Measurements from ENCODE around the gene KCMF1.

The KCMF1 gene

GRCh38 chr2:85033388-85033787, 62.4 kb downstream of the KCMF1 start:
- Histone ChIP-seq H3K9ac (ENCODE audit: insufficient read length, low read depth) (no peak overlapping the region), H3K4me1 (ENCODE audit: insufficient read depth, insufficient read length) (no peaks in the 10 kb centered on the region), H3K9me3 (ENCODE audit: insufficient read depth, low read length) (no peaks in the 10 kb centered on the region), H3K27me3 (ENCODE audit: insufficient read depth, insufficient read length) (no peaks in the 10 kb centered on the region), H3K36me3 (ENCODE audit: insufficient read depth, insufficient read length, low read length) (peaks cover 53% of the 10 kb centered on the region), H3K4me3 (ENCODE audit: insufficient read length, low read depth) (no peak overlapping the region)
- no peak for DNase-seq (ENCODE audit: low read depth, low spot score)
- TF ChIP-seq YY1 (IDR thresholded peaks at IDR 0.05; ENCODE audit: insufficient read depth, insufficient read length) (no peak), ZNF274 (IDR thresholded peaks at IDR 0.05; ENCODE audit: low read depth, low read length) (no peak), SUZ12 (IDR thresholded peaks at IDR 0.05; ENCODE audit: extremely low read depth, insufficient read depth, insufficient read length) (no peak)

- H3K36me3 ChIP-seq (ENCODE audit: insufficient read depth, insufficient read length, low read length) = peaks cover 56% of the 10 kb centered on the region
Observed at GRCh38 chr2:85034158-85034557, 63.2 kb downstream of the KCMF1 start.

GRCh38 chr2:85037622-85038021, 66.7 kb downstream of the KCMF1 start:
- H3K4me1 ChIP-seq (ENCODE audit: insufficient read depth, insufficient read length) = no peaks in the 10 kb centered on the region
- no peaks in the 10 kb centered on the region for H3K9me3 ChIP-seq (ENCODE audit: insufficient read depth, low read length)
- H3K9ac ChIP-seq (ENCODE audit: insufficient read length, low read depth) = no peak overlapping the region
- no peaks in the 10 kb centered on the region for H3K27me3 ChIP-seq (ENCODE audit: insufficient read depth, insufficient read length)
- TF ChIP-seq SUZ12 (IDR thresholded peaks at IDR 0.05; ENCODE audit: extremely low read depth, insufficient read depth, insufficient read length) = no peak
- no peak for TF ChIP-seq YY1 (IDR thresholded peaks at IDR 0.05; ENCODE audit: insufficient read depth, insufficient read length)
- no peak for TF ChIP-seq ZNF274 (IDR thresholded peaks at IDR 0.05; ENCODE audit: low read depth, low read length)
- H3K4me3 ChIP-seq (ENCODE audit: insufficient read length, low read depth) = no peak overlapping the region
- peaks cover 54% of the 10 kb centered on the region for H3K36me3 ChIP-seq (ENCODE audit: insufficient read depth, insufficient read length, low read length)
- DNase-seq (ENCODE audit: low read depth, low spot score) = no peak

More at GRCh38 chr2:85034158-85034557, 63.2 kb downstream of the KCMF1 start:
- no peak overlapping the region for H3K4me3 ChIP-seq (ENCODE audit: insufficient read length, low read depth)
- no peak for DNase-seq (ENCODE audit: low read depth, low spot score)
- H3K27me3 ChIP-seq (ENCODE audit: insufficient read depth, insufficient read length) = no peaks in the 10 kb centered on the region
- no peak overlapping the region for H3K9ac ChIP-seq (ENCODE audit: insufficient read length, low read depth)
- no peaks in the 10 kb centered on the region for H3K4me1 ChIP-seq (ENCODE audit: insufficient read depth, insufficient read length)
- H3K9me3 ChIP-seq (ENCODE audit: insufficient read depth, low read length) = no peaks in the 10 kb centered on the region
- TF ChIP-seq SUZ12 (IDR thresholded peaks at IDR 0.05; ENCODE audit: extremely low read depth, insufficient read depth, insufficient read length) = no peak
- TF ChIP-seq YY1 (IDR thresholded peaks at IDR 0.05; ENCODE audit: insufficient read depth, insufficient read length) = no peak
- no peak for TF ChIP-seq ZNF274 (IDR thresholded peaks at IDR 0.05; ENCODE audit: low read depth, low read length)

- no peak overlapping the region for H3K4me3 ChIP-seq (ENCODE audit: insufficient read length, low read depth)
- H3K36me3 ChIP-seq (ENCODE audit: insufficient read depth, insufficient read length, low read length) = peaks cover 61% of the 10 kb centered on the region
- H3K4me1 ChIP-seq (ENCODE audit: insufficient read depth, insufficient read length) = no peaks in the 10 kb centered on the region
- H3K9ac ChIP-seq (ENCODE audit: insufficient read length, low read depth) = no peak overlapping the region
- no peaks in the 10 kb centered on the region for H3K27me3 ChIP-seq (ENCODE audit: insufficient read depth, insufficient read length)
- no peak for DNase-seq (ENCODE audit: low read depth, low spot score)
- no peaks in the 10 kb centered on the region for H3K9me3 ChIP-seq (ENCODE audit: insufficient read depth, low read length)
- TF ChIP-seq YY1 (IDR thresholded peaks at IDR 0.05; ENCODE audit: insufficient read depth, insufficient read length) = no peak
- TF ChIP-seq ZNF274 (IDR thresholded peaks at IDR 0.05; ENCODE audit: low read depth, low read length) = no peak
- no peak for TF ChIP-seq SUZ12 (IDR thresholded peaks at IDR 0.05; ENCODE audit: extremely low read depth, insufficient read depth, insufficient read length)
Observed at GRCh38 chr2:85042330-85042729, 71.4 kb downstream of the KCMF1 start.

GRCh38 chr2:85048534-85048933, 77.6 kb downstream of the KCMF1 start:
- DNase-seq (ENCODE audit: low read depth, low spot score) = no peak
- TF ChIP-seq ZNF274 (IDR thresholded peaks at IDR 0.05; ENCODE audit: low read depth, low read length) = no peak
- TF ChIP-seq SUZ12 (IDR thresholded peaks at IDR 0.05; ENCODE audit: extremely low read depth, insufficient read depth, insufficient read length) = no peak
- no peak for TF ChIP-seq YY1 (IDR thresholded peaks at IDR 0.05; ENCODE audit: insufficient read depth, insufficient read length)
- Histone ChIP-seq H3K27me3 (ENCODE audit: insufficient read depth, insufficient read length) (no peaks in the 10 kb centered on the region), H3K4me1 (ENCODE audit: insufficient read depth, insufficient read length) (peaks cover 2% of the 10 kb centered on the region), H3K9me3 (ENCODE audit: insufficient read depth, low read length) (no peaks in the 10 kb centered on the region), H3K9ac (ENCODE audit: insufficient read length, low read depth) (no peak overlapping the region), H3K4me3 (ENCODE audit: insufficient read length, low read depth) (no peak overlapping the region), H3K36me3 (ENCODE audit: insufficient read depth, insufficient read length, low read length) (peaks cover 68% of the 10 kb centered on the region)

GRCh38 chr2:85049236-85049635, 78.3 kb downstream of the KCMF1 start:
- no peaks in the 10 kb centered on the region for H3K9me3 ChIP-seq (ENCODE audit: insufficient read depth, low read length)
- no peak overlapping the region for H3K9ac ChIP-seq (ENCODE audit: insufficient read length, low read depth)
- H3K4me3 ChIP-seq (ENCODE audit: insufficient read length, low read depth) = no peak overlapping the region
- no peak for DNase-seq (ENCODE audit: low read depth, low spot score)
- H3K27me3 ChIP-seq (ENCODE audit: insufficient read depth, insufficient read length) = no peaks in the 10 kb centered on the region
- TF ChIP-seq ZNF274 (IDR thresholded peaks at IDR 0.05; ENCODE audit: low read depth, low read length) (no peak), YY1 (IDR thresholded peaks at IDR 0.05; ENCODE audit: insufficient read depth, insufficient read length) (no peak), SUZ12 (IDR thresholded peaks at IDR 0.05; ENCODE audit: extremely low read depth, insufficient read depth, insufficient read length) (no peak)
- peaks cover 63% of the 10 kb centered on the region for H3K36me3 ChIP-seq (ENCODE audit: insufficient read depth, insufficient read length, low read length)
- peaks cover 2% of the 10 kb centered on the region for H3K4me1 ChIP-seq (ENCODE audit: insufficient read depth, insufficient read length)

- H3K9ac ChIP-seq (ENCODE audit: insufficient read length, low read depth) = no peak overlapping the region
- H3K4me3 ChIP-seq (ENCODE audit: insufficient read length, low read depth) = no peak overlapping the region
- DNase-seq (ENCODE audit: low read depth, low spot score) = peak; percentile 39
- peaks cover 2% of the 10 kb centered on the region for H3K4me1 ChIP-seq (ENCODE audit: insufficient read depth, insufficient read length)
- no peaks in the 10 kb centered on the region for H3K9me3 ChIP-seq (ENCODE audit: insufficient read depth, low read length)
- TF ChIP-seq ZNF274 (IDR thresholded peaks at IDR 0.05; ENCODE audit: low read depth, low read length) (no peak), SUZ12 (IDR thresholded peaks at IDR 0.05; ENCODE audit: extremely low read depth, insufficient read depth, insufficient read length) (no peak), YY1 (IDR thresholded peaks at IDR 0.05; ENCODE audit: insufficient read depth, insufficient read length) (no peak)
- no peaks in the 10 kb centered on the region for H3K27me3 ChIP-seq (ENCODE audit: insufficient read depth, insufficient read length)
- peaks cover 34% of the 10 kb centered on the region for H3K36me3 ChIP-seq (ENCODE audit: insufficient read depth, insufficient read length, low read length)
Observed at GRCh38 chr2:85053802-85054201, 82.8 kb downstream of the KCMF1 start.
